Activated CD4-positive, alpha-beta T cell treated with anti-CD3 and anti-CD28 coated beads, Interleukin-2, amount 10 ng/mL, durations not matched to agents 24 days and 14 days (primary cell): Measurements from ENCODE around the gene MRFAP1L1. TPM values are rescaled to one million over a fixed set of nuclear protein-coding genes. Genes with fewer than 3 reads are reported as not detected.

Experiments
- DNase-seq: peaks from one replicate; pipeline ENCODE4 v3.0.0; 2022
- H3K27ac Mint-ChIP-seq: one replicate; pipeline ENCODE4 v1.8.0; 2022; ENCODE audit warnings: mild to moderate bottlenecking, mixed read lengths
- H3K27me3 Mint-ChIP-seq: one replicate; pipeline ENCODE4 v1.8.0; 2022; ENCODE audit warnings: mixed read lengths
- H3K36me3 Mint-ChIP-seq: one replicate; pipeline ENCODE4 v1.8.0; 2022; ENCODE audit warnings: low read depth, mild to moderate bottlenecking, mixed read lengths
- H3K4me1 Mint-ChIP-seq: one replicate; pipeline ENCODE4 v1.8.0; 2021; ENCODE audit warnings: mixed read lengths
- H3K4me3 Mint-ChIP-seq: one replicate; pipeline ENCODE4 v1.8.0; 2022; ENCODE audit warnings: mild to moderate bottlenecking, moderate library complexity, mixed read lengths
- H3K9me3 Mint-ChIP-seq: one replicate; pipeline ENCODE4 v1.8.0; 2021; ENCODE audit warnings: mixed read lengths
- intact Hi-C: fragments of 100-400 bp; cut with micrococcal nuclease; formaldehyde crosslinking; loops from one replicate; pipeline ENCODE4 v1.15.1; 2023
- total RNA-seq: library from RNA; stranded (reverse); gene quantifications from 2 replicates; pipeline ENCODE4 v1.2.3, GENCODE V29; 2022

Gene MRFAP1L1
- total RNA-seq, 1 donor from 2014 or later: 51.4 TPM

- Mint-ChIP-seq H3K9me3 (no peaks in the 10 kb centered on the region), H3K36me3 (peaks cover 8% of the 10 kb centered on the region), H3K4me1 (peaks cover 70% of the 10 kb centered on the region), H3K27me3 (no peaks in the 10 kb centered on the region), H3K27ac (peak overlapping the region; percentile 97), H3K4me3 (peak overlapping the region; percentile 72)
- intact Hi-C loops: loop anchor here (1.0 to 2.0 kb wide), 3 partner anchors 9 to 21 kb away; partner anchors contain the start of gene MRFAP1L1
- peak; percentile 89 for DNase-seq
Observed at GRCh38 chr4:6695660-6696610, 13.7 kb downstream of the MRFAP1L1 start.

- Mint-ChIP-seq H3K4me3 (peak overlapping the region; percentile 75), H3K9me3 (no peaks in the 10 kb centered on the region), H3K27me3 (no peaks in the 10 kb centered on the region), H3K27ac (peak overlapping the region; percentile 95), H3K4me1 (peaks cover 73% of the 10 kb centered on the region), H3K36me3 (no peaks in the 10 kb centered on the region)
- intact Hi-C loops: no loop called here
- DNase-seq: peak; percentile 77
Observed at GRCh38 chr4:6694177-6694901, 15.3 kb downstream of the MRFAP1L1 start.

- no peak for DNase-seq
- H3K9me3 Mint-ChIP-seq: no peaks in the 10 kb centered on the region
- H3K4me3 Mint-ChIP-seq: peak within 1 kb of the TSS; percentile 75
- no peaks in the 10 kb centered on the region for H3K27me3 Mint-ChIP-seq
- H3K4me1 Mint-ChIP-seq: peaks cover 76% of the 10 kb centered on the region
- intact Hi-C loops: no loop called here
- H3K27ac Mint-ChIP-seq: peak within 1 kb of the TSS; percentile 95
- peaks cover 1% of the 10 kb centered on the region for H3K36me3 Mint-ChIP-seq
Observed at GRCh38 chr4:6693231-6694176, 16.2 kb downstream of the MRFAP1L1 start, which contains the start of gene S100P. Gene S100P, plus strand, starts transcription at chr4:6693878. Its CDS starts 55 bp downstream, at chr4:6693933.

- Mint-ChIP-seq H3K36me3 (peaks cover 1% of the 10 kb centered on the region), H3K27ac (peak overlapping the region; percentile 76), H3K27me3 (no peaks in the 10 kb centered on the region), H3K4me3 (no peak overlapping the region), H3K4me1 (peaks cover 77% of the 10 kb centered on the region), H3K9me3 (no peaks in the 10 kb centered on the region)
- DNase-seq: no peak
- intact Hi-C loops: no loop called here
Observed at GRCh38 chr4:6692806-6693205, 16.9 kb downstream of the MRFAP1L1 start.

- no peak for DNase-seq
- H3K27ac Mint-ChIP-seq: peak overlapping the region; percentile 76
- H3K27me3 Mint-ChIP-seq: no peaks in the 10 kb centered on the region
- peaks cover 78% of the 10 kb centered on the region for H3K4me1 Mint-ChIP-seq
- H3K36me3 Mint-ChIP-seq: peaks cover 1% of the 10 kb centered on the region
- no peaks in the 10 kb centered on the region for H3K9me3 Mint-ChIP-seq
- intact Hi-C loops: no loop called here
- no peak overlapping the region for H3K4me3 Mint-ChIP-seq
Observed at GRCh38 chr4:6692379-6692778, 17.3 kb downstream of the MRFAP1L1 start.

GRCh38 chr4:6689506-6689960, 20.1 kb downstream of the MRFAP1L1 start:
- peaks cover 69% of the 10 kb centered on the region for H3K4me1 Mint-ChIP-seq
- intact Hi-C loops: loop anchor here (1.0 to 2.0 kb wide), 2 partner anchors 15 to 19 kb away; partner anchors contain the start of gene MRFAP1L1
- H3K4me3 Mint-ChIP-seq: peak overlapping the region; percentile 87
- peak overlapping the region; percentile 92 for H3K27ac Mint-ChIP-seq
- H3K36me3 Mint-ChIP-seq: peaks cover 10% of the 10 kb centered on the region
- H3K9me3 Mint-ChIP-seq: no peaks in the 10 kb centered on the region
- DNase-seq: no peak
- H3K27me3 Mint-ChIP-seq: no peaks in the 10 kb centered on the region

GRCh38 chr4:6688879-6689505, 20.7 kb downstream of the MRFAP1L1 start:
- Mint-ChIP-seq H3K27ac (peak overlapping the region; percentile 92), H3K27me3 (no peaks in the 10 kb centered on the region), H3K4me3 (peak overlapping the region; percentile 87), H3K9me3 (no peaks in the 10 kb centered on the region), H3K4me1 (peaks cover 65% of the 10 kb centered on the region), H3K36me3 (peaks cover 10% of the 10 kb centered on the region)
- peak; percentile 92 for DNase-seq
- intact Hi-C loops: loop anchor here (1.0 to 2.0 kb wide), 2 partner anchors 15 to 20 kb away; partner anchors contain the start of gene MRFAP1L1

- Mint-ChIP-seq H3K27me3 (no peaks in the 10 kb centered on the region), H3K9me3 (no peaks in the 10 kb centered on the region), H3K4me1 (peaks cover 60% of the 10 kb centered on the region), H3K4me3 (peak overlapping the region; percentile 87), H3K36me3 (peaks cover 10% of the 10 kb centered on the region), H3K27ac (peak overlapping the region; percentile 92)
- peak; percentile 62 for DNase-seq
- intact Hi-C loops: loop anchor here (2.0 kb wide), 1 partner anchor 21 kb away; the partner anchor contains the start of gene MRFAP1L1
Observed at GRCh38 chr4:6687947-6688878, 21.5 kb downstream of the MRFAP1L1 start.

GRCh38 chr4:6686104-6686787, 23.4 kb downstream of the MRFAP1L1 start:
- DNase-seq: no peak
- H3K4me3 Mint-ChIP-seq: no peak overlapping the region
- peaks cover 13% of the 10 kb centered on the region for H3K36me3 Mint-ChIP-seq
- no peaks in the 10 kb centered on the region for H3K27me3 Mint-ChIP-seq
- intact Hi-C loops: no loop called here
- no peak overlapping the region for H3K27ac Mint-ChIP-seq
- H3K4me1 Mint-ChIP-seq: peaks cover 49% of the 10 kb centered on the region
- H3K9me3 Mint-ChIP-seq: no peaks in the 10 kb centered on the region

GRCh38 chr4:6684656-6685055, 25.0 kb downstream of the MRFAP1L1 start:
- H3K36me3 Mint-ChIP-seq: peaks cover 26% of the 10 kb centered on the region
- no peak overlapping the region for H3K4me3 Mint-ChIP-seq
- H3K4me1 Mint-ChIP-seq: peaks cover 39% of the 10 kb centered on the region
- H3K27me3 Mint-ChIP-seq: no peaks in the 10 kb centered on the region
- intact Hi-C loops: no loop called here
- no peak for DNase-seq
- no peaks in the 10 kb centered on the region for H3K9me3 Mint-ChIP-seq
- H3K27ac Mint-ChIP-seq: no peak overlapping the region

- Mint-ChIP-seq H3K27me3 (no peaks in the 10 kb centered on the region), H3K4me3 (no peak overlapping the region), H3K36me3 (peaks cover 37% of the 10 kb centered on the region), H3K4me1 (peaks cover 33% of the 10 kb centered on the region), H3K27ac (no peak overlapping the region), H3K9me3 (no peaks in the 10 kb centered on the region)
- intact Hi-C loops: no loop called here
- no peak for DNase-seq
Observed at GRCh38 chr4:6682862-6683590, 26.6 kb downstream of the MRFAP1L1 start.
